Skeletal muscle satellite cell (primary cell): Measurements from ENCODE around the gene DNAJB6.

Source experiments
- H3K27me3 ChIP-seq: 2 replicates; pipeline ENCODE4 v1.7.0; 2013; ENCODE audit warnings: low read length; ENCODE audit not compliant: control insufficient read depth, insufficient read depth
- H3K36me3 ChIP-seq: 2 replicates; pipeline ENCODE4 v1.7.0; 2013; ENCODE audit warnings: mild to moderate bottlenecking, control low read depth, low read length; ENCODE audit not compliant: insufficient read depth
- H3K4me1 ChIP-seq: 2 replicates; pipeline ENCODE4 v1.7.0; 2013; ENCODE audit warnings: low read length; ENCODE audit not compliant: control insufficient read depth, insufficient read depth
- H3K4me2 ChIP-seq: 2 replicates; pipeline ENCODE4 v1.7.0; 2013; ENCODE audit warnings: mild to moderate bottlenecking, low read length
- H3K4me3 ChIP-seq: 2 replicates; pipeline ENCODE4 v1.7.0; 2013; ENCODE audit warnings: low read length
- H3K9ac ChIP-seq: 2 replicates; pipeline ENCODE4 v1.7.0; 2013; ENCODE audit warnings: mild to moderate bottlenecking, low read depth, low read length, moderate library complexity
- H3K9me3 ChIP-seq: replicated peaks from 2 replicates; pipeline ENCODE4 v1.7.0; 2013; ENCODE audit warnings: mild to moderate bottlenecking, control low read depth, low read length

Gene DNAJB6

DNA sequence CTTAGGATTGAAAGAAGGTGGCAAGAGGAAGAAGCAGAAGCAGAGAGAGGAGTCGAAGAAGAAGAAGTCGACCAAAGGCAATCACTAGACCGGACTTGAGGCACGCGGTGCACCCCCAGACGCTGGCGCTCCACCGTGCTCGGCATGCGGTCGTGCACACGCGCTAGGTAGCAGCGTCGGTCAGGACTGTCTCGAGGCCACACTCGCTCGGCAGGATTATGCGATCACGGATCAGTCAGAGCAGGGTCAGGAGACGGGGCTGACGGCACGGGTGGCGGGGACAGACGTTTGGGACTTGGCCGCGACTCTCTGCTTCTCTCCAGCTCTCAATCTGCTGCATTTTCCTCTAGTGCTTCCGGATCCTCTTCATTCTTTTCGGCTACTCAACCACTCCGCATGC lies 79.2 kb downstream of the DNAJB6 start:
- H3K4me2 ChIP-seq = no peak overlapping the region
- H3K36me3 ChIP-seq = peaks cover 36% of the 10 kb centered on the region
- no peaks in the 10 kb centered on the region for H3K27me3 ChIP-seq
- no peak overlapping the region for H3K4me3 ChIP-seq
- H3K9me3 ChIP-seq = no peaks in the 10 kb centered on the region
- peaks cover 16% of the 10 kb centered on the region for H3K4me1 ChIP-seq
- no peak overlapping the region for H3K9ac ChIP-seq

DNA sequence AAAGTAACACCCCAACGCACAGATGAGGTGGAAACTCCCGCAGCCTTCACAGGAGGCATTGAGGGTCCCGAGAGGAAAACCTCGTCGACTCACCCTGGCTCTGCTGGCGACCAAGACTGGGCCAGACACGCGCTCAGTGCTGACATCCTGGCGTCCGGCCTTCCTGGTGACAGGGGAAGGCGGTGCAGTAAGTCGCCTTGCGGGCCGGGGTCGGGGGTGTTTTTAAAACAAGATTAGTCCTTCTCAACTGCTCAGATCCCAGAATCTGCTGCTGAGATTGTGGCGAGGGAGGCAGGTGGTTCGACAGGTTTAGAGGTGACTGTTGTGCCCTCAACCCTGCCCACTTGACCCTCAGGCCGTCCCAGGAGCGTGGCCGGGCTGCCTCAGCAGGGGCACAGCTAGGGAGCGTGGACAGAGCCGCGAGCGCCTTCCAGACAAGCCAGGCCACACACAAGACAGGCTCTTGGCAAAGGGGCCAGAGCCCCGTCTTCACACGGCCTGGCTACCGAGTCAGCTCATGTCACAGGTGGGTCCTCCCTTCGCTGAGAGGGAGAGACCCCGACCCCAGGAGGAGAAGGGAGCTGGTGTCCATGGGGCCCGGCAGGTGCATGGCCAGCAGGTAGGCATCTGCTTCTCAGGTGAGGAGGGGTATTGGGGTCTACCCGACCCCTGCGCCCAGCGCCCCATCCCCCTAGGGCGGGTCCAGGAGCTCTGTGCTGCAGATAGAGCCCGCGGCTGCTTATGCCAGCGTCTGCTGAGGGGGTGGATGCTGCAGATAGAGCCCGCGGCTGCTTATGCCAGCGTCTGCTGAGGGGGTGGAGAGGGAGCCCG lies 81.6 kb downstream of the DNAJB6 start:
- Histone ChIP-seq H3K9ac (no peak overlapping the region), H3K9me3 (no peaks in the 10 kb centered on the region), H3K36me3 (peaks cover 44% of the 10 kb centered on the region), H3K4me1 (peaks cover 6% of the 10 kb centered on the region), H3K4me3 (no peak overlapping the region), H3K4me2 (no peak overlapping the region), H3K27me3 (no peaks in the 10 kb centered on the region)

DNA sequence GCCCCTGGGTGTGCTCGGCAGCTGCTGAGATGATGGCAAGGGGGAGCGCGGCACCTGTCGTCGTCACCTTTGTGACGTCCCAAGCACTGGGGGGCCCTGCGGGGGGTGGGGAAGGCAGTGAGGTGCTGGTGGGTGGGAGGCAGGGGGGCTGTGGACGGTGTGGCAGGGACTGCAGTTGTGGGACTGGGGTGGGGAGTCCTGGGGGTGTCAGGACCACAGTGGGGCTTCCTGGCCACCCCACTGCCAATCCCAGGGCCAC lies 82.2 kb downstream of the DNAJB6 start:
- Histone ChIP-seq H3K4me2 (no peak overlapping the region), H3K9ac (no peak overlapping the region), H3K9me3 (no peaks in the 10 kb centered on the region), H3K36me3 (peaks cover 44% of the 10 kb centered on the region), H3K4me1 (peaks cover 12% of the 10 kb centered on the region), H3K4me3 (no peak overlapping the region), H3K27me3 (no peaks in the 10 kb centered on the region)

DNA sequence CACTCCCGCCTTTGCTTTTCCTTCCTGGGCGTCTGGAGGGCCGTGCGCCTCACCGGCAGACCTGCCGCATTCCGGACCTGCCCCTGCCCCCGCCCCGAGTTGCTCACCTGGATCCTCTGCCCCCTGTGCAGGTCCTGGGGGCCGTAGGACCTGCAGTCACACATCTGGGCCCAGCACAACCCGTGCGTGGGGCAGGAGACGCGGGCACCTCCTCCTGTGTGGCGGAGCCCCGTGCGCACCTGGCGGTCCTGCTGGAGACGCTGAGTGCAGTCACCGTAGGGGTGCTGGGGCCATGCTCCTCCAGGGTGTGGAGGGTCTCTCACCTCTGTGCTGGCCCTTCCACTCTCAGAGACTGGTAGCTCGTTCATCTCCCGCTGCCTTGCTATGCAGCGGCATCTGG lies 85.5 kb downstream of the DNAJB6 start:
- Histone ChIP-seq H3K9ac (no peak overlapping the region), H3K4me3 (no peak overlapping the region)

DNA sequence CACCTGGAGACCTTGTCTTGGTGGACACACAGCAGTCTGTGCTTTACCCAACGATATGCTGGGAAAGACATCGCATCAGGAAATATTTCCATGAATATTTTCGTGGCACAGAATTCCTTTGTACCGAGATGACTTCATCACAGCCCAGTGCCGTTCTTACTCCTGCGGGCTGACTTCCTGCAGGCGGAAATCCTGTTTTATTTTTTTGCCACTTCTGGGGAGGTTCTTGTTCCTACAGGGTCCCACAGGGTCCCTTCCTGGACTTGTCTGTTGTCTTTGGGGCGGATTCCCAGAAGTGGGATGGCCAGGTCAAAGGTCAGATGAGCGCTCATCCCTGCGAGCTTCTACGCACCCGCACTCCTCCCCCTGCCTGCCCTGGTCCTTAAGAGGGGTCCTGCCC lies 86.5 kb downstream of the DNAJB6 start:
- Histone ChIP-seq H3K4me3 (no peak overlapping the region), H3K9ac (no peak overlapping the region), H3K36me3 (peaks cover 15% of the 10 kb centered on the region), H3K4me1 (peaks cover 12% of the 10 kb centered on the region), H3K27me3 (no peaks in the 10 kb centered on the region), H3K4me2 (no peak overlapping the region), H3K9me3 (no peaks in the 10 kb centered on the region)

More for the DNA sequence above, 85.5 kb downstream of the DNAJB6 start:
- H3K4me1 ChIP-seq = peaks cover 12% of the 10 kb centered on the region
- no peaks in the 10 kb centered on the region for H3K27me3 ChIP-seq
- H3K4me2 ChIP-seq = no peak overlapping the region
- peaks cover 16% of the 10 kb centered on the region for H3K36me3 ChIP-seq
- no peaks in the 10 kb centered on the region for H3K9me3 ChIP-seq

DNA sequence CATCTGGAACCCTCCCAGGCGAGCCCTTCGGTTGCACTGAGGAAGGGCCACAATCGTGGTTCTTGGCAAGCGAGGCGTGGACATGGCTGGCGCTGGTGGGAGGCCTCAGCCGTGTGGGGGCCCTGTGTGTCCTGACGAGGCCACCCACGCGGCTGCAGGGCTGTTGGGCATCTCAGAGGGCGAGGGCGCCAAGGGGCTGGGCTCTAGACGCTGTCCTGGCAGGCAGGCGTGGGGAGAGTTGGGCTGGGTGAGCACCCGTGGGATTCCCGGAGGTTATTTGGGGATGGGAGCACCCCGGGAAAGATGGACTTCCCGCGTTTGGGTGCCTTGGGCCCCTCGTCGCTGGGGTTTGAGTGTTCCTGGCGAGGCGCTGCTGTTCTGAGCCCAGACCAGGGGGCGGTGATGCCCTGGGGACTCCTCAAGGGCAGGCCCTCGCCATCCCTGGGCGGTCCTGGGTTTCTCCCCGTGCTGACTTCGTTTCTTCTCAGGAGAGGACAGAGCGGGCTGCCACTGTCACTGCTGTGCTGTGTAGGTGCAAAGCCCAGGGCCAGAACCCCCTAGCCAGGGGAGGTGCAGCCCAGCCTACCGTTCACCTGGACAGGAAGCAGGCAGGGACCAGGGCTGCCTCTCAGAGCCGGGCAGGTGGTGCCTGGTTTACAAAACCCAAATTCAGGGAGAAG lies 87.2 kb downstream of the DNAJB6 start:
- peaks cover 12% of the 10 kb centered on the region for H3K4me1 ChIP-seq
- no peaks in the 10 kb centered on the region for H3K27me3 ChIP-seq
- H3K36me3 ChIP-seq = peaks cover 12% of the 10 kb centered on the region
- H3K9ac ChIP-seq = no peak overlapping the region
- no peaks in the 10 kb centered on the region for H3K9me3 ChIP-seq
- H3K4me2 ChIP-seq = no peak overlapping the region
- no peak overlapping the region for H3K4me3 ChIP-seq

DNA sequence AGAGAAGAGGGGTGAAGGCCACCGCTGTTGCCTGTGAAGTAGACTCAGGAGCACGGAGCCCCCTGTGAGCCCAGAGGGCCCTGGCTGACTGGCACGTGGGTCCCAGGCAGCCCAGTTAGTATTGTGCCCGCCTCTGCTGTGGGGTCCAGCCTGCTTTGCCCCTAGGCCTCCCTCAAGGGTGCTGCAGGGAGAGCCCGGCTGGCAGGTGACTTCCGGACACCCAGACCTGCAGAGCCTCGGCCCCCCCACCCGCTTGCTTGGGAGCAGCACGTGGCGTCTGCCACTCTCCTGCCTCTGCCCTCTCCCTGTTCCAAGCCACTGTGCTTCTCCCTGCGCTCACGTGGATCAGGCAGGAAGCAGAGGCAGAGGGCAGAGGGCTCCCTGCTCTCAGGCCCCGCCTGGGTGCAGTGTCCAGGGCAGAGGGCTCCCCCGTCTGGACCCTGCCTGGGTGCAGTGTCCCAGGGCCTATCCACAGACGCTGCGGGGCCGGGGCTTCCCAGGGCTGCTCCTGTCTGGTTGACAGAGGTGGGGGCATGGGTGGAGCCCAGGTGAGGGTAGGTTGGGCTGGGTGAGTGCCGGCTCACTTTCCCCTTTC lies 88.4 kb downstream of the DNAJB6 start:
- Histone ChIP-seq H3K9ac (no peak overlapping the region), H3K4me3 (no peak overlapping the region), H3K36me3 (peaks cover 12% of the 10 kb centered on the region), H3K4me1 (peaks cover 12% of the 10 kb centered on the region), H3K4me2 (no peak overlapping the region), H3K9me3 (no peaks in the 10 kb centered on the region), H3K27me3 (no peaks in the 10 kb centered on the region)

DNA sequence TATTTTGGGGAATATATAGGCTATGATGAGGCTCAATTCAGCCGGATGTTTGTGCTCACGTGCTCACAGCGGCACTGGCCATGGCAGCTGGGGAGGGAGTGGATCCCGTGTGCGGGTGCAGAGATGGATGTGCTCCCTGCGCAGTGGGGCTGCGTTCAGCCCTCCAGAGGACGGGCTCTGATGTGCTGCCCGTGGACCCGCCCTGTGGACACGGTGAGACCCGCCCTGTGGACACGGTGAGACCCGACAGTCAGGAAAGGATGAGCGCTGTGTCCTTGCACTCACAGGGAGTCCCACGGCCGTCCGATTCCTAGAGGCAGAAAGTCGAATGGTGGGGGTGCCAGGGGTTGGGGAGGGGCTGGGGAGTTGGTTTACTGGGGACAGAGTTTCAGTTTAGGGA lies 89.0 kb downstream of the DNAJB6 start:
- H3K9me3 ChIP-seq = no peaks in the 10 kb centered on the region

DNA sequence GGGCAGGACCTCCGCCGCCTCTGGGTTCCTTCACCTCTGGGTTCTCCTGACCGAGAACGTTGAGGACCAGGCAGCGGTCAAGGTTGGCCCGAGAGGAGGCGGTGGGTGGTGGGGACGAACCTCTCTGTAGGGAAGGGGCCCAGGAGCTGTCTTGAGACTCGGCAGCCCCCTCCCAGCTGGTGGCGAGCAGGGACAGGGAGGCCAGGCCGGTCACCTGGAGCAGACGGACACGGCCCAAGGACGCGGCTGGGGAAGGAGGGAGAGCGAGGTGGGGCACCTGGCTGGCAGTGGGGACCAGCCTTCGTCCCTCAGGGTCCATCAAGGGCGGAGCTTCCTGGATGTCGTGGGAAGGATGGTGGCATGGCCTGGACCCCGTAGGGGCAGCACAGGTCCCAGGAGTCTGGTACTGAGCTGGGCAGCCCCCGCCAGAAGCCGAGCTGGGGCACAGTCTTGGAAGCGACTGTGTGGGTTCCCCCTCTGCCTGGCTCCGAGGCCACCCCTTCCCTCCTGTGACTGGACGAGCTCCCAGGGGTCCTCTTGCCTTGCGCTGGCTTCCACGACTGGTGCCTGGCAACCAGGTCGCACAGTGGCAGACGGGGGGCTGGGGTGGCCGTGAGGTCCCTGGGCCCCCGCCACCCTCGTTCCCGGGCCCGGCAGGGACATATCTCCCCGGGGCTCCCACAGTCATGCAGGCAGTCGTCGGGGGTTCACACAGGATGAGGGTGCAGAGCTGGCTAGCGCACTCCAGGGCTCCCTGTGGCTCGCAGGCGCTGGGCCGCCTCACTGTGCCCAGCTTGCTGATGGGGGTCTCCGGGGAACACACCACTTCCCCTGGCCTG lies 89.9 kb downstream of the DNAJB6 start:
- Histone ChIP-seq H3K4me2 (no peak overlapping the region), H3K4me3 (no peak overlapping the region), H3K27me3 (no peaks in the 10 kb centered on the region), H3K4me1 (peaks cover 12% of the 10 kb centered on the region), H3K9ac (no peak overlapping the region), H3K9me3 (no peaks in the 10 kb centered on the region), H3K36me3 (peaks cover 12% of the 10 kb centered on the region)

More for the DNA sequence above, 89.0 kb downstream of the DNAJB6 start:
- peaks cover 12% of the 10 kb centered on the region for H3K36me3 ChIP-seq
- H3K4me3 ChIP-seq = no peak overlapping the region
- H3K9ac ChIP-seq = no peak overlapping the region
- H3K4me2 ChIP-seq = no peak overlapping the region
- no peaks in the 10 kb centered on the region for H3K27me3 ChIP-seq
- H3K4me1 ChIP-seq = peaks cover 12% of the 10 kb centered on the region

DNA sequence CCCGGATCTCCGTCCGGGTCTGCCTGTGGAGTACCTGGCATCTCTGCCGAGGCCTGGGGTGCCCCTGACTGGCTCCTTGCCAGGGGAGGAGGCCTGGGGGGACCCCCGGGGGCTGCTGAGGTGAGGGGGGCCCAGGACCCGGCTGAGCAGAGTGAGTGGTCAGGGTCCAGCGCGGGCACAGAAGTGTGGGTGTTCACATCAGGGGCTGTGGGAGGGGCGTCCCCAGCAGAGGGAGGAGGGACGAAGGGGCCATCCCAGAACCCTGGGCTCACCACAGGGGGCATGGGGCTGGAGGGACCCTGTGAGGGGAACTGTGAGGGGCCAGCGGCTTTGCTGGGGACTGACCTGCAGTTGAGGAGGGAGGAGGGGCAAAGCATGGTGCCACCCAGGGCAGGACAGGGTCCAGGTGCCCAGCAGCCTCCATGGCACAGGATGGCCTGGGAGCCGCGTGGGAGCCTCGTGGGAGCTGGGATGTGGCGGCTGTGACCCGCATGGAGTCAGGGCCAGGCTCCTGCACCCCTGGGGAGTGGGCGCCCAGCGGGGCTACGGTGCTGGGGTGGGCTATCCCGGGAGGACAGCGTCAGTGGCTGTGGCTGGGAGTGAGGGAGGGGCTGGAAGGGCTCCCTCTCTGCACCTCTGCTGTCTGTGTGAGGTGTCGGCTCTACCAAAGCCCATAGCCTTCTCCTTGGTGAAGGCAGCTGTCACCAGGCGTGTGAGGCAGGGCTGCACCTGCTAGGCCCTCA lies 91.2 kb downstream of the DNAJB6 start:
- H3K4me3 ChIP-seq = no peak overlapping the region
- H3K9me3 ChIP-seq = no peaks in the 10 kb centered on the region
- no peaks in the 10 kb centered on the region for H3K27me3 ChIP-seq
- no peak overlapping the region for H3K9ac ChIP-seq
- H3K4me1 ChIP-seq = peaks cover 14% of the 10 kb centered on the region
- H3K4me2 ChIP-seq = no peak overlapping the region
- peaks cover 3% of the 10 kb centered on the region for H3K36me3 ChIP-seq

DNA sequence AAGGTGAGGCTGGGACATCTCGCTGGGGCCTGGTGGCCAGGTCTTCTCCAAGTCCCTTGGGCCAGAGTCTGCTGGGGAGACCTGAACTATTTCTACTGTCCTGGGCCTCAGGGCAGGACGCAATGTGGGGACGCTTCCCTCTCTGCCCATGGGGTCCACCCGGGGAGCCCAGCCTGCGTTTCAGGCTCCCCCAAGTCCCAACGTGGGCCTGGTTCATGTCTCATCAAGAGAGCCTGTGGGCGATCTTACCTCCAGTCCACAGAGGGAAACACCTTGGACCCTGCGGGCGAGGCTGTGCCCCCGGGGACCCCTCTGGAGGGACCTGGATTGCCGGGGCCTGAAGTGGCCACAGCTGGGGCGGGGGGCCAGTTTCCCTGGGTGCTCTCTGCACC lies 91.7 kb downstream of the DNAJB6 start:
- Histone ChIP-seq H3K9ac (no peak overlapping the region), H3K4me1 (peaks cover 9% of the 10 kb centered on the region), H3K36me3 (no peaks in the 10 kb centered on the region), H3K4me2 (no peak overlapping the region), H3K27me3 (no peaks in the 10 kb centered on the region), H3K4me3 (no peak overlapping the region), H3K9me3 (no peaks in the 10 kb centered on the region)
